ENCODE data around the gene PPFIA1.

Gene PPFIA1

DNA sequence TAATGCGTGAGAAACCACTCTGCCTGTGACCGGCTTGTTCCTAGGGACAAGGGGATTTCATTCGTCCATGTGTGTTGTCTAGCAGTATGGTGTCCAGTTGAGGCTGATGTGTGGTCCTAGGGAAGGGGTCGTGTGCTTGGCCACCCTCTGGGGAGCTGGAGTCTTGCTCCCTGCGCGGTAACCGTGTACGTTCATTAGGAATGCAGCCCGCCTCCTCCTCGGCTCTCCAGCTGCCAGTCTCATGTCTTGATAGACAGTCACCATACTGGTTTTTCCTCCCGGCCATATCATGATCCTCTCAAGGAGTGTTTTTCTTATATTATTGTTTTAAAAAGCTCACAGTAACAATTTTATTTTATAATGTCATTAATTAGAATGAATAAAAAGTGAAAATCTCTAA lies 133.8 kb downstream of the PPFIA1 start:
- Histone ChIP-seq H3K4me2 (ENCODE audit: low read length, poor library complexity, severe bottlenecking) (no peak overlapping the region), H2AFZ (ENCODE audit: low read depth, low read length) (no peak overlapping the region), H4K91ac (ENCODE audit: low read length) (no peak overlapping the region), H3K23ac (ENCODE audit: low read length in 2 of 2) (peak overlapping the region in 1 of 2 experiments; percentile 75), H2AK5ac (ENCODE audit: low read length, severe bottlenecking) (no peak overlapping the region), H3K18ac (ENCODE audit: low read depth in 1 of 2, low read length in 2 of 2) (no peak overlapping the region), H3K9me3 (ENCODE audit: control insufficient read depth, low read length) (no peaks in the 10 kb centered on the region), H3K4me3 (ENCODE audit: insufficient read depth in 1 of 2, low read depth in 1 of 2, low read length in 2 of 2) (no peak overlapping the region), H3K27ac (ENCODE audit: low read length, poor library complexity, severe bottlenecking) (no peak overlapping the region), H3K4ac (ENCODE audit: low read depth in 1 of 2, low read length in 2 of 2) (no peak overlapping the region), H2BK5ac (ENCODE audit: low read depth, low read length, poor library complexity, severe bottlenecking) (no peak overlapping the region), H3K4me1 (ENCODE audit: control insufficient read depth, insufficient read depth, low read depth, low read length) (peaks cover 28% of the 10 kb centered on the region), H3K79me1 (replicated peaks; ENCODE audit: low read length, poor library complexity, severe bottlenecking) (peaks cover 7% of the 10 kb centered on the region), H3K9ac (ENCODE audit: low read length) (no peak overlapping the region), H2BK15ac (ENCODE audit: low read depth, poor library complexity, severe bottlenecking) (no peak overlapping the region), H3K14ac (ENCODE audit: low read length in 2 of 2) (peak overlapping the region in 1 of 2 experiments; percentile 69), H3K27me3 (ENCODE audit: control insufficient read depth in 1 of 2, insufficient read depth in 1 of 2, low read length in 2 of 2) (no peaks in the 10 kb centered on the region), H2BK12ac (ENCODE audit: low read length in 2 of 2) (no peak overlapping the region), H2BK120ac (ENCODE audit: low read depth, low read length) (no peak overlapping the region), H4K8ac (ENCODE audit: low read length) (no peak overlapping the region), H3K36me3 (ENCODE audit: control insufficient read depth in 1 of 2, insufficient read depth in 2 of 2, low read depth in 1 of 2, low read length in 2 of 2) (peaks cover 41 to 71% of the 10 kb centered on the region in 2 experiments)
- 91% methylated on average over 10 of the region's 11 CpGs for WGBS
- no peak for DNase-seq

DNA sequence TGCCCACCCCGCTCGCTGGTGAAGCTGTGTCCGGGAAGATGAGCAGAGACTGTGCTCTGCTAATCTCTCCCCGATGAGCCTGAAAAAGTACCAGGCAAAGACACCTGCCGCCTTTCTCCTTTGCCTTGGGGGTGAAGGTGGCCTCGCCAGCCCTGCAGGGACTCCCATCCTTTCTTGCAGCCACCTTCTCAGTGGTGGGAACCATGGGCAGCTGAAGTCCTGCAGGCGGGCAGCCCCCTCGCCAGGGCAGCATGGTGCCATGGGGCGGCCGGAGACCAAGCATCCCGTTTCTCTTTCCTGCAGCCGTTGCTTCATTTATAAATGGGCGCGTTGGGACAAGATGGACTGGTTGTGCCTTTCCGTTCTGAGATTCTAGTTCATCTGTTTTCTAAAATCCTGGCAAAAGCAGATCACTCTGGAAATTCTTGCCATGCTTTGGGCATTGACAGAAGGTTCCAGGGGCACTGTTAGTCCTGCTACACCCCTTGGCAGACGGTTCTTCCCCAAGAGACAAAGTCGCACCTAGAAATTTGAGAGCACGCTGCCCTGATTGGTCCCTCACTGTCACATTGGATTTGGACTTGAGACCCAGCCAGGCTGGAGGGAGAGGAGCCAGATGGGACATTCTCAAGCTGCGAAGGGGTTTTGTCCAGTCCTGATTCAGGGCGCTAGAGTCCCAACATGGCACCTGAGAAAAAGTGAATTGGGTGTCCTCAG lies 135.3 kb downstream of the PPFIA1 start:
- Histone ChIP-seq H2BK15ac (ENCODE audit: low read depth, poor library complexity, severe bottlenecking) (no peak overlapping the region), H2BK12ac (ENCODE audit: low read length in 2 of 2) (no peak overlapping the region), H2AK5ac (ENCODE audit: low read length, severe bottlenecking) (no peak overlapping the region), H3K14ac (ENCODE audit: low read length in 2 of 2) (no peak overlapping the region), H3K9ac (ENCODE audit: low read length) (no peak overlapping the region), H3K9me3 (ENCODE audit: control insufficient read depth, low read length) (no peaks in the 10 kb centered on the region), H3K4me3 (ENCODE audit: insufficient read depth in 1 of 2, low read depth in 1 of 2, low read length in 2 of 2) (no peak overlapping the region), H3K36me3 (ENCODE audit: control insufficient read depth in 1 of 2, insufficient read depth in 2 of 2, low read depth in 1 of 2, low read length in 2 of 2) (peaks cover 53 to 79% of the 10 kb centered on the region in 2 experiments), H2BK5ac (ENCODE audit: low read depth, low read length, poor library complexity, severe bottlenecking) (no peak overlapping the region), H3K4ac (ENCODE audit: low read depth in 1 of 2, low read length in 2 of 2) (no peak overlapping the region), H3K4me1 (ENCODE audit: control insufficient read depth, insufficient read depth, low read depth, low read length) (peaks cover 23% of the 10 kb centered on the region), H4K8ac (ENCODE audit: low read length) (no peak overlapping the region), H3K79me1 (replicated peaks; ENCODE audit: low read length, poor library complexity, severe bottlenecking) (peaks cover 22% of the 10 kb centered on the region), H3K18ac (ENCODE audit: low read depth in 1 of 2, low read length in 2 of 2) (no peak overlapping the region), H3K27me3 (ENCODE audit: control insufficient read depth in 1 of 2, insufficient read depth in 1 of 2, low read length in 2 of 2) (no peaks in the 10 kb centered on the region), H3K4me2 (ENCODE audit: low read length, poor library complexity, severe bottlenecking) (no peak overlapping the region), H2AFZ (ENCODE audit: low read depth, low read length) (no peak overlapping the region), H2BK120ac (ENCODE audit: low read depth, low read length) (no peak overlapping the region), H3K27ac (ENCODE audit: low read length, poor library complexity, severe bottlenecking) (no peak overlapping the region), H3K23ac (ENCODE audit: low read length in 2 of 2) (peak overlapping the region in 1 of 2 experiments; percentile 11), H4K91ac (ENCODE audit: low read length) (no peak overlapping the region)
- DNase-seq = no peak
- WGBS = 97% methylated on average over 20 of the region's 20 CpGs

DNA sequence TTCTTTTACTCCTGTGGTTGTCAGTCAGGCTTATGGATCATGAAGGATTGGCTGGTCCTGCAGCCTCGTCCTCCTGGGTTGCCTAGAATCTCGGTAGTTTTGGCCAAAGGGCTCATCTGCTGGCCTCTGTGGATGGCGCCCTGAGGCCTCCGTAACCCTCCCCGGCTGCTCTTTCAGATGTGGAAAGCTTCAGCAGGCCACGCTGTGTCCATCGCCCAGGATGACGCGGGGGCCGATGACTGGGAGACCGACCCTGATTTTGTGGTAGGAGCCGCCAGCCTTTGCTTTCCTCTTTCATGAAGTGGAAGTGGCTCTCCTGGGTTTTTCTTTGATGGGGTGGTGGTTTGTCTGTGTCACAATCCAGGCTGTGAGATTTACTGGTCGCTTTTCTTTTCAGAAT lies 136.6 kb downstream of the PPFIA1 start:
- no peak overlapping the region for H4K91ac ChIP-seq (ENCODE audit: low read length)
- peaks cover 20% of the 10 kb centered on the region for H3K4me1 ChIP-seq (ENCODE audit: control insufficient read depth, insufficient read depth, low read depth, low read length)
- no peak overlapping the region for H3K23ac ChIP-seq (ENCODE audit: low read length in 2 of 2)
- 82% methylated on average over 13 of the region's 13 CpGs for WGBS
- no peak for DNase-seq
- no peak overlapping the region for H3K4me2 ChIP-seq (ENCODE audit: low read length, poor library complexity, severe bottlenecking)
- no peak overlapping the region for H3K14ac ChIP-seq (ENCODE audit: low read length in 2 of 2)
- H2BK5ac ChIP-seq (ENCODE audit: low read depth, low read length, poor library complexity, severe bottlenecking) = no peak overlapping the region
- H4K8ac ChIP-seq (ENCODE audit: low read length) = no peak overlapping the region
- no peak overlapping the region for H2BK120ac ChIP-seq (ENCODE audit: low read depth, low read length)
- H2AK5ac ChIP-seq (ENCODE audit: low read length, severe bottlenecking) = no peak overlapping the region
- no peaks in the 10 kb centered on the region for H3K27me3 ChIP-seq (ENCODE audit: control insufficient read depth in 1 of 2, insufficient read depth in 1 of 2, low read length in 2 of 2)
- H2BK12ac ChIP-seq (ENCODE audit: low read length in 2 of 2) = no peak overlapping the region
- H2BK15ac ChIP-seq (ENCODE audit: low read depth, poor library complexity, severe bottlenecking) = no peak overlapping the region
- no peak overlapping the region for H2AFZ ChIP-seq (ENCODE audit: low read depth, low read length)
- no peak overlapping the region for H3K9ac ChIP-seq (ENCODE audit: low read length)
- no peak overlapping the region for H3K27ac ChIP-seq (ENCODE audit: low read length, poor library complexity, severe bottlenecking)
- peaks cover 65 to 88% of the 10 kb centered on the region in 2 experiments for H3K36me3 ChIP-seq (ENCODE audit: control insufficient read depth in 1 of 2, insufficient read depth in 2 of 2, low read depth in 1 of 2, low read length in 2 of 2)
- peaks cover 28% of the 10 kb centered on the region for H3K79me1 ChIP-seq (replicated peaks; ENCODE audit: low read length, poor library complexity, severe bottlenecking)
- no peak overlapping the region for H3K4me3 ChIP-seq (ENCODE audit: insufficient read depth in 1 of 2, low read depth in 1 of 2, low read length in 2 of 2)
- no peak overlapping the region for H3K18ac ChIP-seq (ENCODE audit: low read depth in 1 of 2, low read length in 2 of 2)
- H3K9me3 ChIP-seq (ENCODE audit: control insufficient read depth, low read length) = no peaks in the 10 kb centered on the region
- no peak overlapping the region for H3K4ac ChIP-seq (ENCODE audit: low read depth in 1 of 2, low read length in 2 of 2)

DNA sequence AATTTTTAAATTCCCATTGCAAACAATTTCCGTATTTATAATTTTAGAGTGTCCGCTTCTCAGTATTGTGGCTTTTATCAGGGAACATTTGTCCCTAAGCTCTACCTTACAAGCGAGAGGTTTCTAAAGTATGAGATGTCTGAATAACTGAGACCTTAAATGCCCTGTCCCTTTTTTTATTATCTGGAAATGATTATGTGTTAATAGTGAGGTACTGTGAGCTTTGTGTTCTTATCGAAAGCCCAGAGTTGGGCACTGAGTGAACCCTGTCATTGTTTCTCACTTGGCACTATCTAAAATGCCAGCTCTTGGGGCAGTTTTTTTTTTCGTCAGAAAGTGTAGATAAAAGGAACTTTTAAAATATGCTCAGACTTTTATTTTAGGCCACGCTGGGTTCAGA lies 137.3 kb downstream of the PPFIA1 start:
- Histone ChIP-seq H3K4me3 (ENCODE audit: insufficient read depth in 1 of 2, low read depth in 1 of 2, low read length in 2 of 2) (no peak overlapping the region), H4K91ac (ENCODE audit: low read length) (no peak overlapping the region), H3K23ac (ENCODE audit: low read length in 2 of 2) (no peak overlapping the region), H3K9me3 (ENCODE audit: control insufficient read depth, low read length) (no peaks in the 10 kb centered on the region), H2AFZ (ENCODE audit: low read depth, low read length) (no peak overlapping the region), H4K8ac (ENCODE audit: low read length) (no peak overlapping the region), H3K14ac (ENCODE audit: low read length in 2 of 2) (no peak overlapping the region), H3K18ac (ENCODE audit: low read depth in 1 of 2, low read length in 2 of 2) (no peak overlapping the region), H2BK120ac (ENCODE audit: low read depth, low read length) (no peak overlapping the region), H3K36me3 (ENCODE audit: control insufficient read depth in 1 of 2, insufficient read depth in 2 of 2, low read depth in 1 of 2, low read length in 2 of 2) (peaks cover 72 to 88% of the 10 kb centered on the region in 2 experiments), H3K27ac (ENCODE audit: low read length, poor library complexity, severe bottlenecking) (no peak overlapping the region), H3K4ac (ENCODE audit: low read depth in 1 of 2, low read length in 2 of 2) (no peak overlapping the region), H3K27me3 (ENCODE audit: control insufficient read depth in 1 of 2, insufficient read depth in 1 of 2, low read length in 2 of 2) (no peaks in the 10 kb centered on the region), H3K4me2 (ENCODE audit: low read length, poor library complexity, severe bottlenecking) (no peak overlapping the region), H2BK15ac (ENCODE audit: low read depth, poor library complexity, severe bottlenecking) (no peak overlapping the region), H3K9ac (ENCODE audit: low read length) (no peak overlapping the region), H2BK5ac (ENCODE audit: low read depth, low read length, poor library complexity, severe bottlenecking) (no peak overlapping the region), H3K79me1 (replicated peaks; ENCODE audit: low read length, poor library complexity, severe bottlenecking) (peaks cover 30% of the 10 kb centered on the region), H2BK12ac (ENCODE audit: low read length in 2 of 2) (no peak overlapping the region), H3K4me1 (ENCODE audit: control insufficient read depth, insufficient read depth, low read depth, low read length) (peaks cover 17% of the 10 kb centered on the region), H2AK5ac (ENCODE audit: low read length, severe bottlenecking) (no peak overlapping the region)
- 99% methylated on average over 4 of the region's 6 CpGs for WGBS
- DNase-seq = no peak

Data from mesenchymal stem cell (in vitro differentiated cells and primary cell).